CD1c-positive myeloid dendritic cell (primary cell): ENCODE data around the gene LTK.
"Not testable (repeated sequence)": the region's sequence is repeated elsewhere in the genome, so short reads cannot be mapped to it uniquely, and the experiment has no call there.

ENCODE experiments used
- DNase-seq: peaks from one replicate; pipeline ENCODE4 v3.0.0-alpha.2; 2016; ENCODE audit errors: extremely low spot score

Gene LTK

GRCh38 chr15:41474941-41475340, 38.7 kb downstream of the LTK start:
- DNase-seq: no peak

DNA sequence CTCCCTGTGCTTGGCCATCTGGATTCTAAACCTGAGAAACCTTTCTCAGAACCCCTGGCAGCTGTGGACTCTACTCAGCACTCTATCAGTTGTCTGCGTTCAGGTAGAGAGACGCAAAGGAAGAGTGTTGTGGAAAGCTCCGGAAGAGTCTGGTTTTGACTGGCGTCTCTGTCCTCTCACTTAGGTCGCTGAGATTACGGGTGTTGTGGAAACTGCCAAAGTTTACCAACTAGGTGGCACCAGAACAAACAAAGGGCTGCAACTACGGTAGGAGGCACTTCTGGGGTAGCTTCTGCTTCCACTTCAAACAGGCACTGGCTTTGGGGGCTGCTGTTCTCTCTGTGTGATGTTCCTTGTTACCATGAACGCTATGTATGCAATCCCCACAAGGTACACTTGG, 39.2 kb downstream of the LTK start:
- no peak for DNase-seq

GRCh38 chr15:41473418-41473817, 40.2 kb downstream of the LTK start:
- no peak for DNase-seq

DNA sequence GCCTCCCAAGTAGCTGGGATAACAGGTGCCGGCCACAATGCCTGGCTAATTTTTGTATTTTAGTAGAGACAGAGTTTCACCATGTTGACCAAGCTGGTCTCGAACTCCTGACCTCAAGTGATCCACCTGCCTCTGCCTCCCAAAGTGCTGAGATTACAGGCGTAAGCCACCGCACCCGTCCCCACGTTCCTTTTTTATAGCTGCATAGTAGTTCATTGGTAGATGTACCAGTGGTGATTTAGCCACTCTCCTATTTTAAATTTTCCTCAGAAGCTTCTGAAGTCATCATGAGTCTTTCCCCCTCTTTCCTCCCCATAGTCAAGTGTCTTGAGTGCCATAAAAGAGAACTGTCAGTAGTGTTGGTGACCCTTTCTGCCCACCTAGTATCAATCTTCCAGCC, 44.0 kb downstream of the LTK start:
- DNase-seq: not testable (repeated sequence)

DNA sequence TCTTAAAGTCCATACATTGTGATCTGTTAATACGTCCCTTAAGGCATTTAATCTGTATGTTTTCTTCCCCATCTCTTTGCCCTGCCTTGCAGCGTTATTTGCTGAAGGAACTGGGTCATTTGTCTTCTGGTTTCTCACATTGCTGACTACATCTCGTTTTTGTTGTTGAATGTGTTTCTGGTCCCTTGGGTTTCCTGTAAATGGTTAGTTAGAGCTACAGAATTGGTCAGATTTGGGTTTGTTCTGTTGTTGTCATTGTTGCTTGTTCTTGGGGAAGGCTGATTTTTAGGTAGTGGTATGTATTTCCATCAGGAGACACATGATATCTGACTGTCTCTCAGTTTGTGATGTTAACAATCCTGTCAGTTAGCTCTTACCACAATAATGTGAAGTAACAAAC, 46.9 kb downstream of the LTK start:
- DNase-seq: no peak

DNA sequence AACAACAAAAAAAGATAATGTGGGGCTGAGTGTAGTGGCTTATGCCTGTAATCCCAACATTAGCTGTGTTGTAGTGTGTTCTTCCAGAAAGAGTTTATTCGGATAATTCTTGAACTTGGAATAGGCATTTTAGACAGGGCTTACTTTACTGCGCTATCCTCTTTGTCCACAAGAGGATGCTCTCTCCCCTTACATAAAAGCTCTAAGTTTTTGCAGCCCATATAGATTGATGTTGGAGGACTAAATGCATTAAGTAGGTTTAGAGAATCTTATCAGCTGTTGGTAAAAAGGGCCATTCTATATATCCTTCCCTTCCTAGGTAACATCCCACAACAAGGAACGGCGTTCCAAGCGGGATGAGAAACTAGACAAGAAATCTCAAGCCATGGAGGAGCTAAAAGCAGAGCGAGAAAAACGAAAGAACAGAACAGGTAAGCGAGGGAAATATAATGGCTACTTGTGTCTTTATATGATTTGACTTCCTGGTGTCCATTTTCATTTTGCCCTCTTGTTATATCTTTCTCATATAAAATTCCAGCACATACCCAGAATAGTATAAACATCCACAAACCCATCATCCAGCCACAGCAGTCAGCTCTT, 47.7 kb downstream of the LTK start:
- DNase-seq: peak; percentile 58

- no peak for DNase-seq
These were observed 48.6 kb downstream of the LTK start for GRCh38 chr15:41464889-41465580.

DNA sequence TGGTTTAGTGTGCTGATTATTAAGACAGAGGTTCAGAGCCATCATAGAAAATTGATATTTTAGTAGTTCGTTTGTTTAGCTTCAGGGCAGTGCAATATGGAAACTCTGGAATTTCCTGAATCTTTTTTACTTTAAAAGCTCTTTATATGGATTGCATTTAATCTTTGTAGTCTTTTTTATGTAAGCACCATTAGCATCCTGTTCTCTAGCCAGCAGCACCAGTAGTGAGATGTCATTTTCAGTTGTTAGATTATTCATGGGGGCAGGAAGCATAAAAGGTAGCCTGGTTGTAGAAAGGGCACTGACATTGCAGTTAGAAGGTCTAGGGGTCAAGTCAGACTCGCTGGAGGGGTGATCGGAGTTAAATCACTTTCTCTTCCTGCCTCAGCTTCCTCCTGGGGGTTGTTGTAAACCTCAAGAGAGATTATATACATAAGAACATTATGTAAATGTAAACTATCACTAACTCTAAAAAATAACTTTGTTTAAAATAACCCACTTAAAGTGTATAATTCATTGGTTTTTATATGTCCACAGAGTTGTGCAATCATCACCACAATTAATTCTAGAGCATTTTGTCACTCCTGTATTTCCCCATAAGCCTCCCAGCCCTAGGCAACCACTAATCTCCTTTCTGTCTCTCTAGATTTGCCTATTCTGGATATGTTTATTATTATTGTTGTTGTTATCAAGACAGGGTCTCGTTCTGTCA, 51.4 kb downstream of the LTK start:
- no peak for DNase-seq
